Activated naive CD8-positive, alpha-beta T cell treated with anti-CD3 and anti-CD28 coated beads, Interleukin-2, amount 10 ng/mL, durations not matched to agents 7 days and 5 days (primary cell): ENCODE measurements around the gene LRRC10. TPM values are rescaled to one million over a fixed set of nuclear protein-coding genes. Genes with fewer than 3 reads are reported as not detected.

Source experiments
- ATAC-seq: fragments of 150-1000 bp; cut with Tn5 transposase; one replicate; pipeline ENCODE4 v1.10.0; 2021; ENCODE audit warnings: low read depth, moderate library complexity
- POLR2A ChIA-PET: fragments of 350-600 bp; sonication (Branson Sonifier 250); formaldehyde crosslinking; loops from one replicate; lab custom pipeline; 2021; ENCODE audit warnings: antibody characterized with exemption; lab: Charles Lee
- DNase-seq: peaks from one replicate; pipeline ENCODE4 v3.0.0; 2021
- H3K27ac Mint-ChIP-seq: one replicate; pipeline ENCODE4 v1.8.0; 2022; ENCODE audit warnings: mild to moderate bottlenecking, mixed read lengths
- H3K27me3 Mint-ChIP-seq: one replicate; pipeline ENCODE4 v1.8.0; 2022; ENCODE audit warnings: mild to moderate bottlenecking, moderate library complexity, mixed read lengths
- H3K36me3 Mint-ChIP-seq: one replicate; pipeline ENCODE4 v1.8.0; 2021; ENCODE audit warnings: mild to moderate bottlenecking, mixed read lengths
- H3K4me1 Mint-ChIP-seq: one replicate; pipeline ENCODE4 v1.8.0; 2021; ENCODE audit warnings: mixed read lengths
- H3K4me3 Mint-ChIP-seq: one replicate; pipeline ENCODE4 v1.8.0; 2022; ENCODE audit warnings: mild to moderate bottlenecking, moderate library complexity, mixed read lengths
- H3K9me3 Mint-ChIP-seq: one replicate; pipeline ENCODE4 v1.8.0; 2021; ENCODE audit warnings: mixed read lengths
- microRNA-seq: library from miRNA; unstranded; fragments of <30 nt; microRNA quantifications from one replicate; pipeline ENCODE4 v1.2.0, GENCODE V29; 2022
- total RNA-seq, 2 experiments: library from RNA; stranded (reverse); gene quantifications; one replicate each; pipeline ENCODE4 v1.2.3, GENCODE V29; 2021

LRRC10 gene
- total RNA-seq, 2 experiments from 2014 or later, result not detected

GRCh38 chr12:69575346-69575745 is 35.4 kb downstream of the LRRC10 start:
- POLR2A ChIA-PET, result no interaction called here
- Mint-ChIP-seq H3K27me3 (no peaks in the 10 kb centered on the region), H3K4me3 (no peak overlapping the region), H3K9me3 (no peaks in the 10 kb centered on the region), H3K36me3 (peaks cover 13% of the 10 kb centered on the region), H3K27ac (no peak overlapping the region), H3K4me1 (peaks cover 4% of the 10 kb centered on the region)
- DNase-seq, result no peak
- ATAC-seq, result no peak

GRCh38 chr12:69570545-69571399 is 39.9 kb downstream of the LRRC10 start:
- Mint-ChIP-seq H3K9me3 (no peaks in the 10 kb centered on the region), H3K36me3 (peaks cover 16% of the 10 kb centered on the region), H3K4me3 (no peak overlapping the region), H3K27me3 (no peaks in the 10 kb centered on the region), H3K27ac (no peak overlapping the region), H3K4me1 (peaks cover 5% of the 10 kb centered on the region)
- DNase-seq (no peak), ATAC-seq (peak; percentile 72)
- POLR2A ChIA-PET, result interaction anchor here (0.6 to 2.1 kb wide), 3 partner anchors 100 to 214 kb away, joined by 3 to 5 read pairs (median 4); no protein-coding TSS in a partner anchor

- peaks cover 16% of the 10 kb centered on the region for H3K36me3 Mint-ChIP-seq
- ATAC-seq (no peak), DNase-seq (no peak)
- H3K4me1 Mint-ChIP-seq, result peaks cover 5% of the 10 kb centered on the region
- POLR2A ChIA-PET, result no interaction called here
- H3K27me3 Mint-ChIP-seq, result no peaks in the 10 kb centered on the region
- H3K9me3 Mint-ChIP-seq, result no peaks in the 10 kb centered on the region
- H3K27ac Mint-ChIP-seq, result no peak overlapping the region
- H3K4me3 Mint-ChIP-seq, result no peak overlapping the region
Measured at GRCh38 chr12:69570000-69570516, 40.6 kb downstream of the LRRC10 start.

GRCh38 chr12:69569236-69569635 is 41.5 kb downstream of the LRRC10 start:
- DNase-seq (no peak), ATAC-seq (no peak)
- Mint-ChIP-seq H3K27ac (no peak overlapping the region), H3K36me3 (peaks cover 11% of the 10 kb centered on the region), H3K4me1 (peaks cover 5% of the 10 kb centered on the region), H3K9me3 (no peaks in the 10 kb centered on the region), H3K4me3 (no peak overlapping the region), H3K27me3 (no peaks in the 10 kb centered on the region)
- POLR2A ChIA-PET, result no interaction called here

GRCh38 chr12:69566603-69567002 is 44.1 kb downstream of the LRRC10 start:
- POLR2A ChIA-PET, result no interaction called here

GRCh38 chr12:69563166-69563762 is 47.4 kb downstream of the LRRC10 start:
- POLR2A ChIA-PET, result no interaction called here
- Mint-ChIP-seq H3K27me3 (no peaks in the 10 kb centered on the region), H3K27ac (no peak overlapping the region), H3K9me3 (no peaks in the 10 kb centered on the region), H3K4me3 (no peak overlapping the region), H3K36me3 (peaks cover 3% of the 10 kb centered on the region), H3K4me1 (no peaks in the 10 kb centered on the region)
- DNase-seq, result no peak
- no peak for ATAC-seq

More at GRCh38 chr12:69566603-69567002, 44.1 kb downstream of the LRRC10 start:
- Mint-ChIP-seq H3K36me3 (peaks cover 9% of the 10 kb centered on the region), H3K4me3 (no peak overlapping the region), H3K4me1 (peaks cover 2% of the 10 kb centered on the region), H3K27ac (no peak overlapping the region), H3K9me3 (no peaks in the 10 kb centered on the region), H3K27me3 (no peaks in the 10 kb centered on the region)
- ATAC-seq (no peak), DNase-seq (no peak)

Small RNA genes within 50 kb of the gene (microRNA-seq; reads per million reads assigned to microRNA genes)
- not detected for gene MIR3913-1
- not detected for gene MIR3913-2

Other genes with a start within 250 kb of the LRRC10 start
- gene FRS2, start 140.5 kb downstream of the LRRC10 start, total RNA-seq, result 10 to 100 TPM; 19.0 to 19.8 TPM
- gene CCT2, start 25.4 kb downstream of the LRRC10 start, total RNA-seq, result 100 to 1,000 TPM; 141 to 144 TPM
- not detected for gene BEST3, start 88.4 kb upstream of the LRRC10 start, total RNA-seq
- 10 to 100 TPM; 27.0 to 27.2 TPM for gene RAB3IP, start 128.0 kb upstream of the LRRC10 start, total RNA-seq
- gene MYRFL, start 214.3 kb upstream of the LRRC10 start, total RNA-seq, result not detected